Measurements from ENCODE around the gene ANKS1B. TPM values are rescaled to one million over a fixed set of nuclear protein-coding genes. Genes with fewer than 3 reads are reported as not detected.
"Not testable (repeated sequence)": the region's sequence is repeated elsewhere in the genome, so short reads cannot be mapped to it uniquely, and the experiment has no call there.

The ANKS1B gene
- 1 to 10 TPM; 1.8 to 2.0 TPM for total RNA-seq

- peaks cover 3% of the 10 kb centered on the region for H3K9me3 Mint-ChIP-seq
- ATAC-seq (replicated peaks), result peak; percentile 45
- H3K4me1 Mint-ChIP-seq, result no peaks in the 10 kb centered on the region
- H3K27ac Mint-ChIP-seq, result no peak within 1 kb of the TSS
- peak within 1 kb of the TSS; percentile 65 for H3K4me3 Mint-ChIP-seq
- peaks cover 9% of the 10 kb centered on the region for H3K36me3 Mint-ChIP-seq (ENCODE audit: low read depth)
- peaks cover 46% of the 10 kb centered on the region for H3K27me3 Mint-ChIP-seq
Observed at GRCh38 chr12:99984271-99985128, at the start of gene ANKS1B. TSS of gene ANKS1B (minus strand) at chr12:99984936. CDS start at chr12:99984237, 699 bp downstream.

GRCh38 chr12:100031836-100032235 is 47.1 kb upstream of the ANKS1B start:
- Mint-ChIP-seq H3K4me3 (no peak overlapping the region), H3K4me1 (no peaks in the 10 kb centered on the region), H3K9me3 (no peaks in the 10 kb centered on the region), H3K36me3 (ENCODE audit: low read depth) (peaks cover 34% of the 10 kb centered on the region), H3K27ac (no peak overlapping the region), H3K27me3 (no peaks in the 10 kb centered on the region)
- ATAC-seq (replicated peaks), result no peak

- Mint-ChIP-seq H3K27ac (no peak overlapping the region), H3K4me1 (no peaks in the 10 kb centered on the region), H3K9me3 (no peaks in the 10 kb centered on the region), H3K27me3 (no peaks in the 10 kb centered on the region), H3K4me3 (no peak overlapping the region), H3K36me3 (ENCODE audit: low read depth) (peaks cover 6% of the 10 kb centered on the region)
- ATAC-seq (replicated peaks), result no peak
Observed at GRCh38 chr12:100027671-100028070, 42.9 kb upstream of the ANKS1B start.

DNA sequence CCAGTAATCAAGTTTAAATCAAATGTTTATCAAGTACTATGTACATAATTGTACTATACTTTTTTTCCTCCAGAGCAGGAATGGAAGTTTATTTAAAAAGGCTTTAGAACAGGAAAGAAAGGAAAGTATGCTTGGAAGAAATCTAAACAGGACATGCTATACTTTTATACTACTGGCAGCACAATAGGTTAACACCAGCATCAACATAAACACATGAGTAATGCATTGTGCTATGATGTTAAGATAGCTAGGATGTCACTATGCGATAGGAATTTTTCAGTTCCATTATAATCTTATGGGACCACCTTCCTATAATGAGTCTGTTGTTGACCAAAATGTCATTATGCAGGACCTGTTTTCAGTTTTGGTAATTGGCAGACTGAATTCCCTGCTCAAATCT is 41.5 kb upstream of the ANKS1B start:
- peaks cover 8% of the 10 kb centered on the region for H3K9me3 Mint-ChIP-seq
- H3K27ac Mint-ChIP-seq, result no peak overlapping the region
- H3K4me3 Mint-ChIP-seq, result no peak overlapping the region
- H3K36me3 Mint-ChIP-seq (ENCODE audit: low read depth), result peaks cover 5% of the 10 kb centered on the region
- H3K27me3 Mint-ChIP-seq, result no peaks in the 10 kb centered on the region
- no peak for ATAC-seq (replicated peaks)
- H3K4me1 Mint-ChIP-seq, result no peaks in the 10 kb centered on the region

DNA sequence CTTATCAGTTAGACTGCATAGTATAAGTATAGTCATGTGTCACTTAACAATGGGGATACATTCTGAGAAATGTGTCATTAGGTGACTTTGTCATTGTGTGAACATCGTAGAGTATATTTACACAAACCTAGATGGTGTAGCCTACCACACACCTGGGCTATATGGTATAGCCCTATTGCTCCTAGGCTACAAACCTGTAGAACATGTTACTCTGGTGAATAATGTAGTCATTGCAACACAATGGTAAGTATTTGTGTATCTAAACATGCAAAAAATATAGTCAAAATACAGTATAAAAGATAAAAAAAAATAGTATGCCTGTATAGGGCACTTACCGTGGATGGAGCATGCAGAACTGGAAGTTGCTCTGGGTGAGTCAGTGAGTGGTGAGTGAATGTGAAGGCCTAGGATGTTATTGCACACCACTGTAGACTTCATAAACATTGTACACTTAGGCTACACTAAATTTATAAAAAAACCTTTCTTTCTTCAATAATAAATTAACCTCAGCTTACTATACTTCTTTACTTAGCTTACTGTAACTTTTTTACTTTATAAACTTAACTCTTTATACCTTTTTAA is 40.3 kb upstream of the ANKS1B start:
- Mint-ChIP-seq H3K27ac (no peak overlapping the region), H3K27me3 (no peaks in the 10 kb centered on the region), H3K9me3 (peaks cover 8% of the 10 kb centered on the region), H3K4me1 (no peaks in the 10 kb centered on the region), H3K36me3 (ENCODE audit: low read depth) (peaks cover 5% of the 10 kb centered on the region), H3K4me3 (no peak overlapping the region)
- no peak for ATAC-seq (replicated peaks)

- Mint-ChIP-seq H3K9me3 (peaks cover 11% of the 10 kb centered on the region), H3K27me3 (no peaks in the 10 kb centered on the region), H3K36me3 (ENCODE audit: low read depth) (peaks cover 5% of the 10 kb centered on the region), H3K4me3 (no peak overlapping the region), H3K4me1 (no peaks in the 10 kb centered on the region), H3K27ac (no peak overlapping the region)
- ATAC-seq (replicated peaks), result no peak
Observed at GRCh38 chr12:100020370-100020769, 35.6 kb upstream of the ANKS1B start.

DNA sequence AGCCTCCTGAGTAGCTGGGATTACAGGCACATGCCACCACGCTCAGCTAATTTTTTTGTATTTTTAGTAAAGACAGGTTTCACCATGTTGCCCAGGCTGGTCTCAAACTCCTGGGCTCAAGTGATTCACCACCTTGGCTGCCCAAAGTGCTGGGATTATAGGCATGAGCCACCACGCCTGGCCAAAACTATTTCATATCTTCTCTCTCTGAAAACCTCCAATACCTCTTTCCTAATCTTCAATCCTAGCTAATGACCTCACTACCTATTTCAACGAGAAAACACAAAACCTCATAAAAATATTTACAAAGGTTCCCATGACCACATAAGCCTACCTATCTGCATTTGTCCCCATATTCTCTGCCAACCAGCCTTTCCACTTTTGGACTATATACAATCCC is 32.3 kb upstream of the ANKS1B start:
- no peak for ATAC-seq (replicated peaks)
- Mint-ChIP-seq H3K9me3 (peaks cover 10% of the 10 kb centered on the region), H3K27ac (no peak overlapping the region), H3K27me3 (no peaks in the 10 kb centered on the region), H3K4me3 (no peak overlapping the region), H3K4me1 (no peaks in the 10 kb centered on the region), H3K36me3 (ENCODE audit: low read depth) (peaks cover 5% of the 10 kb centered on the region)

GRCh38 chr12:100016304-100016703 is 31.6 kb upstream of the ANKS1B start:
- H3K27me3 Mint-ChIP-seq, result not testable (repeated sequence)

DNA sequence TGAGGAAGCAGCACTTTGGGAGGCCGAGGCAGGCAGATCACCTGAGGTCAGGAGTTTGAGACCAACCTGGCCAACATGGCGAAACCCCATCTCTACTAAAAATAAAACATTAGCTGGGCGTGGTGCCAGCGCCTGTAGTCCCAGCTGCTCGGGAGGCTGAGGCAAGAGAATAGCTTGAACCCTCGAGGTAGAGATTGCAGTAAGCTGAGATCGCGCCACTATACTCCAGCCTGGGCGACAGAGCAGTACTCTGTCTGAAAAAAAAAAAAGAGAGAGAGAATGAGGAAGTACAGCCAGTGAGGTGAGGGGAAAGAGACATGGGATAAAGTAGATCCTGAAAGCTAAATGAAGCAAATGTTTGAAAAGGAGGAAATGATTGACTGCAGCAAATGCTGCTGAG is 21.1 kb upstream of the ANKS1B start:
- not testable (repeated sequence) for ATAC-seq (replicated peaks); H3K36me3 Mint-ChIP-seq (ENCODE audit: low read depth); H3K27me3 Mint-ChIP-seq; H3K9me3 Mint-ChIP-seq; H3K27ac Mint-ChIP-seq; H3K4me1 Mint-ChIP-seq; H3K4me3 Mint-ChIP-seq

More at GRCh38 chr12:100016304-100016703, 31.6 kb upstream of the ANKS1B start:
- not testable (repeated sequence) for ATAC-seq (replicated peaks); H3K27ac Mint-ChIP-seq; H3K9me3 Mint-ChIP-seq; H3K36me3 Mint-ChIP-seq (ENCODE audit: low read depth); H3K4me3 Mint-ChIP-seq; H3K4me1 Mint-ChIP-seq

DNA sequence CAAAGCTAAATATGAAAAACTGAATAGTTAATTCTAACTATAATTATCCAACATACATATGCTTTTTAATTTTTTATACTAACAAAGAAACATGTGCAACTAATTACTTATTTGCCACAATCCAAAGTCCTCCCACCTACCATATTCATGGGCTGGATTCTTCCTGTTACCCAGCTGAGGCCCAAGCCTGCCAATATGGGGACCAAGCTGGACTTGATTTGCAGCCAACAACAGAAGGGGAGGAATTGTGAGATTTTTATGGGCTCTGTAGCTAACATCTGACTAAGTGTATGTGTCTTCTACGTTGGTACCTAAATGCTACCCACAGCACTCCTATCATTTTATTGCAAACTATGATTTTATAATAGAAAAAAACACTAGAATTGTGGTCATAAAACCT is 13.1 kb upstream of the ANKS1B start:
- peaks cover 9% of the 10 kb centered on the region for H3K9me3 Mint-ChIP-seq
- no peak for ATAC-seq (replicated peaks)

GRCh38 chr12:99996095-99996494 is 11.4 kb upstream of the ANKS1B start:
- H3K36me3 Mint-ChIP-seq (ENCODE audit: low read depth), result no peaks in the 10 kb centered on the region
- H3K4me1 Mint-ChIP-seq, result no peaks in the 10 kb centered on the region
- H3K27ac Mint-ChIP-seq, result no peak overlapping the region
- ATAC-seq (replicated peaks), result no peak
- H3K4me3 Mint-ChIP-seq, result no peak overlapping the region
- H3K27me3 Mint-ChIP-seq, result peaks cover 8% of the 10 kb centered on the region
- peaks cover 13% of the 10 kb centered on the region for H3K9me3 Mint-ChIP-seq

More for the DNA sequence above, 13.1 kb upstream of the ANKS1B start:
- H3K27ac Mint-ChIP-seq, result no peak overlapping the region
- H3K27me3 Mint-ChIP-seq, result peaks cover 4% of the 10 kb centered on the region
- no peak overlapping the region for H3K4me3 Mint-ChIP-seq
- H3K36me3 Mint-ChIP-seq (ENCODE audit: low read depth), result no peaks in the 10 kb centered on the region
- no peaks in the 10 kb centered on the region for H3K4me1 Mint-ChIP-seq

GRCh38 chr12:99985631-99986030 is 895 bp upstream of the ANKS1B start:
- peaks cover 3% of the 10 kb centered on the region for H3K9me3 Mint-ChIP-seq
- no peak overlapping the region for H3K27ac Mint-ChIP-seq
- no peaks in the 10 kb centered on the region for H3K4me1 Mint-ChIP-seq
- H3K27me3 Mint-ChIP-seq, result peaks cover 44% of the 10 kb centered on the region
- peaks cover 9% of the 10 kb centered on the region for H3K36me3 Mint-ChIP-seq (ENCODE audit: low read depth)
- H3K4me3 Mint-ChIP-seq, result peak overlapping the region; percentile 65
- no peak for ATAC-seq (replicated peaks)

GRCh38 chr12:99985129-99985570 is 414 bp upstream of the ANKS1B start:
- peak overlapping the region; percentile 65 for H3K4me3 Mint-ChIP-seq
- no peak for ATAC-seq (replicated peaks)
- H3K27me3 Mint-ChIP-seq, result peaks cover 44% of the 10 kb centered on the region
- H3K27ac Mint-ChIP-seq, result no peak overlapping the region
- peaks cover 3% of the 10 kb centered on the region for H3K9me3 Mint-ChIP-seq
- peaks cover 9% of the 10 kb centered on the region for H3K36me3 Mint-ChIP-seq (ENCODE audit: low read depth)
- H3K4me1 Mint-ChIP-seq, result no peaks in the 10 kb centered on the region

GRCh38 chr12:99983456-99984258 is 1.1 kb downstream of the ANKS1B start:
- peaks cover 9% of the 10 kb centered on the region for H3K36me3 Mint-ChIP-seq (ENCODE audit: low read depth)
- peaks cover 41% of the 10 kb centered on the region for H3K27me3 Mint-ChIP-seq
- H3K4me1 Mint-ChIP-seq, result no peaks in the 10 kb centered on the region
- no peak for ATAC-seq (replicated peaks)
- H3K4me3 Mint-ChIP-seq, result peak overlapping the region; percentile 58
- peaks cover 3% of the 10 kb centered on the region for H3K9me3 Mint-ChIP-seq
- no peak overlapping the region for H3K27ac Mint-ChIP-seq
